HUES48 (cell line): ENCODE data around the gene DNAAF3.
"Not testable (repeated sequence)": the region's sequence is repeated elsewhere in the genome, so short reads cannot be mapped to it uniquely, and the experiment has no call there.

ENCODE experiments used
- H3K27ac ChIP-seq: one replicate; pipeline ENCODE4 v1.7.0; 2013; ENCODE audit warnings: low read depth, low read length, inconsistent platforms
- H3K27me3 ChIP-seq: 2 replicates; pipeline ENCODE4 v1.6.1; 2013; ENCODE audit warnings: mild to moderate bottlenecking, low read length; ENCODE audit not compliant: control insufficient read depth, insufficient read depth
- H3K36me3 ChIP-seq: 2 replicates; pipeline ENCODE4 v1.6.1; 2013; ENCODE audit warnings: low read length; ENCODE audit not compliant: control insufficient read depth, insufficient read depth
- H3K4me1 ChIP-seq: 2 replicates; pipeline ENCODE4 v1.6.1; 2013; ENCODE audit warnings: mild to moderate bottlenecking, low read length; ENCODE audit not compliant: control insufficient read depth, insufficient read depth
- H3K4me3 ChIP-seq: 2 replicates; pipeline ENCODE4 v1.5.1; 2013; ENCODE audit warnings: mild to moderate bottlenecking, low read depth, low read length
- H3K9ac ChIP-seq: 2 replicates; pipeline ENCODE4 v1.6.1; 2013; ENCODE audit warnings: mild to moderate bottlenecking, low read depth, low read length, moderate library complexity
- H3K9me3 ChIP-seq: 2 replicates; pipeline ENCODE4 v1.6.1; 2013; ENCODE audit warnings: low read length; ENCODE audit not compliant: control insufficient read depth, insufficient read depth

DNAAF3 gene

GRCh38 chr19:55166530-55167268, at the start of gene DNAAF3:
Gene DNAAF3, minus strand, starts transcription at chr19:55166613. Its CDS starts 200 bp downstream, at chr19:55166413.
- Histone ChIP-seq H3K27me3 (peaks cover 32% of the 10 kb centered on the region), H3K4me1 (peaks cover 4% of the 10 kb centered on the region; the same call in 1 of the 2 replicates), H3K27ac (peak within 1 kb of the TSS; percentile 73), H3K4me3 (peak within 1 kb of the TSS; percentile 65), H3K9ac (peak within 1 kb of the TSS; percentile 77), H3K36me3 (no peaks in the 10 kb centered on the region), H3K9me3 (no peaks in the 10 kb centered on the region)

- Histone ChIP-seq H3K9ac (no peak overlapping the region), H3K36me3 (no peaks in the 10 kb centered on the region), H3K9me3 (peaks cover 5% of the 10 kb centered on the region), H3K27me3 (no peaks in the 10 kb centered on the region), H3K27ac (no peak overlapping the region), H3K4me3 (no peak overlapping the region), H3K4me1 (no peaks in the 10 kb centered on the region)
Observed at GRCh38 chr19:55213547-55213946, 47.1 kb upstream of the DNAAF3 start.

- no peaks in the 10 kb centered on the region for H3K36me3 ChIP-seq
- H3K9me3 ChIP-seq = peaks cover 5% of the 10 kb centered on the region
- H3K4me1 ChIP-seq = no peaks in the 10 kb centered on the region
- no peak overlapping the region for H3K4me3 ChIP-seq
- H3K27ac ChIP-seq = no peak overlapping the region
- H3K9ac ChIP-seq = no peak overlapping the region
- H3K27me3 ChIP-seq = no peaks in the 10 kb centered on the region
Observed at GRCh38 chr19:55212447-55212846, 46.0 kb upstream of the DNAAF3 start.

GRCh38 chr19:55209693-55210472, 43.5 kb upstream of the DNAAF3 start:
- H3K27ac ChIP-seq = peak overlapping the region; percentile 8
- H3K4me3 ChIP-seq = no peak overlapping the region
- H3K9ac ChIP-seq = no peak overlapping the region
- 0 out of 2 replicates have a peak, but pooled peaks cover 5% of the 10 kb centered on the region for H3K4me1 ChIP-seq
- no peaks in the 10 kb centered on the region for H3K36me3 ChIP-seq
- no peaks in the 10 kb centered on the region for H3K27me3 ChIP-seq
- peaks cover 5% of the 10 kb centered on the region for H3K9me3 ChIP-seq

GRCh38 chr19:55208880-55209692, 42.7 kb upstream of the DNAAF3 start, which contains the start of gene PTPRH:
Gene PTPRH, minus strand, starts transcription at chr19:55209501. Its CDS starts 68 bp downstream, at chr19:55209433.
- no peaks in the 10 kb centered on the region for H3K27me3 ChIP-seq
- peak within 1 kb of the TSS; percentile 8 for H3K27ac ChIP-seq
- H3K4me1 ChIP-seq = 0 out of 2 replicates have a peak, but pooled peaks cover 5% of the 10 kb centered on the region
- H3K9me3 ChIP-seq = peaks cover 5% of the 10 kb centered on the region
- H3K9ac ChIP-seq = no peak within 1 kb of the TSS
- H3K4me3 ChIP-seq = no peak within 1 kb of the TSS
- H3K36me3 ChIP-seq = no peaks in the 10 kb centered on the region

GRCh38 chr19:55206664-55207500, 40.5 kb upstream of the DNAAF3 start:
- H3K27ac ChIP-seq = no peak overlapping the region
- 0 out of 2 replicates have a peak, but pooled peaks cover 5% of the 10 kb centered on the region for H3K4me1 ChIP-seq
- no peak overlapping the region for H3K9ac ChIP-seq
- H3K36me3 ChIP-seq = no peaks in the 10 kb centered on the region
- H3K9me3 ChIP-seq = no peaks in the 10 kb centered on the region
- no peaks in the 10 kb centered on the region for H3K27me3 ChIP-seq
- H3K4me3 ChIP-seq = peak overlapping the region; percentile 33; the same call in 1 of the 2 replicates

- not testable (repeated sequence) for H3K4me1 ChIP-seq, H3K9me3 ChIP-seq, H3K36me3 ChIP-seq, H3K27ac ChIP-seq, H3K4me3 ChIP-seq, H3K9ac ChIP-seq, H3K27me3 ChIP-seq
Observed at GRCh38 chr19:55202199-55202598, 35.8 kb upstream of the DNAAF3 start.

- no peak overlapping the region for H3K9ac ChIP-seq
- H3K4me3 ChIP-seq = no peak overlapping the region
- no peaks in the 10 kb centered on the region for H3K27me3 ChIP-seq
- H3K9me3 ChIP-seq = no peaks in the 10 kb centered on the region
- no peaks in the 10 kb centered on the region for H3K36me3 ChIP-seq
- no peaks in the 10 kb centered on the region for H3K4me1 ChIP-seq
- no peak overlapping the region for H3K27ac ChIP-seq
Observed at GRCh38 chr19:55199620-55200204, 33.3 kb upstream of the DNAAF3 start.

GRCh38 chr19:55198651-55199050, 32.2 kb upstream of the DNAAF3 start:
- Histone ChIP-seq H3K27ac (no peak overlapping the region), H3K9me3 (no peaks in the 10 kb centered on the region), H3K27me3 (no peaks in the 10 kb centered on the region), H3K36me3 (no peaks in the 10 kb centered on the region), H3K4me1 (no peaks in the 10 kb centered on the region), H3K4me3 (no peak overlapping the region), H3K9ac (no peak overlapping the region)

GRCh38 chr19:55197528-55197927, 31.1 kb upstream of the DNAAF3 start:
- no peak overlapping the region for H3K27ac ChIP-seq
- no peak overlapping the region for H3K4me3 ChIP-seq
- no peaks in the 10 kb centered on the region for H3K27me3 ChIP-seq
- no peaks in the 10 kb centered on the region for H3K36me3 ChIP-seq
- no peaks in the 10 kb centered on the region for H3K9me3 ChIP-seq
- H3K9ac ChIP-seq = no peak overlapping the region
- no peaks in the 10 kb centered on the region for H3K4me1 ChIP-seq
